Measurements from ENCODE around the gene AIPL1.
"Not testable (repeated sequence)": the region's sequence is repeated elsewhere in the genome, so short reads cannot be mapped to it uniquely, and the experiment has no call there.

The AIPL1 gene

DNA sequence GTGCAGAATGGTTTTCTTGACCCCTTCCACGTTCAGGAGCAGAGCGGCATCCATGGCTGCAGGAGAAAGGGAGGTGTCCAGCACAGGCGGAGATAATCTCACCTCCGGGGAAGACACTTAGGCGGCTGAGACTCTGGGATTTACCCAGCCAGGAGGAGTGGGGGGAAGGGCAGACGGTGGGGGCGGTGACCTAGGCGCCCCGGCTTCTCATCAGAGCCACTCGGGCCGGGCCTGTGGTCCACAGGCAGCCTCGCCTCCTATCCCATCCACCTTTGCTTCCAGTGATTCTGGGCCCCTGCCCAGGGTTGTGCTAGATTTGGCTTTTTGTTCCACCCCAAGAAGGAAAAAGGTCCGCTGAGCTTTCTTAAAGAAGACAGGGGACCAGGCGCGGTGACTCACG is at the start of gene AIPL1:
TSS of gene AIPL1 (minus strand) at position 71 of the 400 bp plus-strand sequence. CDS start at position 54, 17 bp downstream.
- no peak for DNase-seq

DNA sequence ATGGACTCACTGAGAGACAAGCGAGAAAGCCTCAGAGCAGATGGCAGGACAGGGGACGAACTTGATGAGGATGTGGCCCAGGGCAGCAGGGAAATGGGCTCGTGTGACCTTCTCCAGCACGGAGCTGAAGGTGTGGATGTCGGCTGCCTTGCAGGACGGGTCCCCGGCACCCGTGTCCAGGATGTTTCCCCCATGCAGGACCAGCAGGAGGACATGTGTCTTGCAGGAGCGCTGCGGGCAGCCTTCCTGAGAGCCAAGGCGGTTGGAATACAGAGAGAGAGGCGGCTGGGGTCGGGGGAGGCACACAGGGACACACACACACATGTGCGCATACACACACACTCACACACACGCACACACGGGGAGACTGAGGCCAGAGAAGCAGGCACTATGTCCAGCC is 48.6 kb upstream of the AIPL1 start:
- no peak for DNase-seq

GRCh38 chr17:6482796-6483195 is 47.9 kb upstream of the AIPL1 start:
- not testable (repeated sequence) for DNase-seq

- DNase-seq, result no peak
These were observed 47.2 kb upstream of the AIPL1 start for GRCh38 chr17:6482105-6482455.

GRCh38 chr17:6480303-6480675 is 45.4 kb upstream of the AIPL1 start:
- DNase-seq, result no peak

GRCh38 chr17:6479622-6480302 is 44.8 kb upstream of the AIPL1 start:
- no peak for DNase-seq

DNA sequence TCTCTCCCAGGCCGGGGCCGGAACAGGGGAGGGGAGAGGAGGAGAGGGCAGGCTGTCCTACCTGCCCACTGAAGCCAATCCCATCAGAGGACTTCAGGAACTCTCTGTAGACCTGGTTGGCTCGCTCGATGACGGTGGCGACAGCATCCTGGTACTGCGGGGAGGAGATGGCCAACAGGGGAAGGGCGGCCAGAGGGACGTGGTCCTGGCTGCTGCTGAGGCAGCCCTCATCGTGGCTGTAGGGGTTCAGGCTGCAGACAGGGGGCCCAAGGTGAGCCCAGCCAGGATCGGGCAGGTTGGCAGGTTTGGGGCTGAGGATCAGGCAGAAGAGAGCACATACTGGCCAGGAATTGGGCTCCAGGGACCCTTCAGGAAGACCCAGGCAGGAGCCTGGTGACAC is 43.6 kb upstream of the AIPL1 start:
- no peak for DNase-seq

DNA sequence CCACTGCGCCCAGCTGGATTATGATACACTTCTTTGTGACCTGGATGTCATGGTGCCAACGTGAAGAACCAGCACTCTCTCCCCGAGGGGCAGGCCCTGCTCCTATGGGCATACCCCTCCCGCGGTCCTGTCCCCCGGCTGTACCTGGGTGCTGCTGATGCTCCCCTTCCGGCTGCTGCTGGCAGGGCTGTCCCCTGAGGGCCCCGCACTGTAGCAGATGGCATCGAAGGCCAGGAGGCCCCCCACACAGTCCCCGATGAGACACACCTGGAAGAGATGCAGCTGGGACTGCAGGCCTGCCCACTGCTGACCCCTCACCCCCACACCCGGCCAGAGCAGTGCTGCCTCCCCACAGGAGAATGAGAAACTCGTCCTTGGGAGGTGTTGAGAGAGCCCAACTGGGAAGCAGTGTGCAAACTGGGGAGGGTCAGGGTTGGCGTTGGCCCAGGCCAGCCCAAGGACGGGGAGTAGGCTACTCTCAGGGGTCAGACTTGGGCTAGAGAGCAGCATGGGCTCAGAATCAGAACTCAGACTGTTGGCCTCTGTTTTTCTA is 43.0 kb upstream of the AIPL1 start:
- DNase-seq, result no peak

GRCh38 chr17:6476810-6477179 is 41.9 kb upstream of the AIPL1 start:
- DNase-seq, result no peak

DNA sequence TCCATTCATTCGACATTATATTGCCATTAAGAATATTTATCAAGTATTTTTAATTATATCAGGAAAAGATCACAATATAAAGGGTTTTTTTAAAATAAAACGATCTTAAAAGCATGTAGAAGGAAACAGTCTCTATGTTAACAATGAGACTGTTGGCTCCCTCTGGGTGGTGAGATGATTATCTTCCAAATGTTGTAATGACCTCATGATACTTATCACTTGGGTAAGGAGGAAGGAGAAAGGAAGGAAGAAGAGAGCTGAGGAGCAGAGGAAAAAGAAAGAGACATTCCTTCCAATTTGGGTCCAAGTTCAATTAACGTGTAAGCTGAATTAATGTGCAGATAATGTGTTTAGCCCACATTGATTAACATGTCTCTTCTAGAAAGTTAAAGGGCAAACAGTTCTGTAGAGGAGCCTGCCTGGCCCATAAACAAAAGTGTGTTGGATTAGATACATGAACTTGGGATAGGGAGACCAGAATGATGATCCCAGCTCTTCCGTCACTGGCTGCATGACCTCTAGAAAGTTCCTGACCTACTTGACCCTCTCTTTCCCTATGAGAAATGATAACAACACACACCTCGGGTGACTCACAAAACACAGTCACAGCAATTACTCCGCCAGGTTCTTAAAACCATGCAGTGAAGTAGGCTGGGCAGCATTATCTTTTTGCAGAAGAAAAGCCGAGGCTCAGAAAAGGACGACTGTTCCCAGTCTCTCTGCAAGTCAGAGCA is 41.3 kb upstream of the AIPL1 start:
- DNase-seq, result no peak

DNA sequence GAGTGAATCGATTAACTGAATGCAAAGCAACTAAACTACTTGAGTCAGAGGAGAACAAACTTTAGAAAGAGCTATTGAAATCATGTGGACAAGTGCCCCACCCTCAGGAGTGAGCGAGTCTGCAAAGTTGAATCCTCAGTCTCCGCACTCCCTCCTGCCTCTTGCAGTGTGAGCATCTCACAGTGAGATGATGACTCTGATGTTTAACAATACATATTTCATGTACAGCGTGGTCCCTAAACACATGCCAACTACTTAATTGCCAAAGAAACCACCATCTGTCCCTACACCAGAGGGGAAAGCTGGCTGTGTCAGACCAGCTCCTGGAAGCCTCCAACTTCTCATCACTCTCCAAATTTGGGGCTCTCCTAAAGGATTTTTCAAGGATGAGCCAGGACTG is 40.5 kb upstream of the AIPL1 start:
- DNase-seq, result no peak

GRCh38 chr17:6474906-6475305 is 40.0 kb upstream of the AIPL1 start:
- DNase-seq, result no peak

GRCh38 chr17:6474376-6474775 is 39.5 kb upstream of the AIPL1 start:
- DNase-seq, result no peak

- peak; percentile 54 to 68 for DNase-seq
These were observed 38.3 kb upstream of the AIPL1 start for GRCh38 chr17:6473128-6473767.

DNA sequence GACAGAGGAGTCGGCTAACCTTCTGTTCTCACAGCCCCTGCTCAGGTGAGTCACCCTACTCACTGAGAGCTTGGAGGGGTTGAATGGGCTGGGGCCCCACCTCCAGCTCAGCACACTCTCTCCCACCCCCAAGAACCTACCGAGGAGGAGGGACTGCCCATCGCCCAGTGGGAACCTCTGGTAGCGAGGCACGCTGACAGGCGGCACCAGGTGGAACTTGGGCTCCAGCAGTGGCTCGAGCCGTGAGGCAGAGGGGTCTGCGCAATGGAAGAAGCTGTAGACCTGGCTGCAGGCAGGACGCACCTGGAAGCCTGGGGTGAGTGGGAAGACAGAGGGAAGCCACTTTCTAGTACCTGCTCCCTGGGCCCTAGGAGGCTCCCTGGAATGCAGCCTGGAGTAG is 37.6 kb upstream of the AIPL1 start:
- DNase-seq, result no peak

- DNase-seq, result no peak
These were observed 36.9 kb upstream of the AIPL1 start for GRCh38 chr17:6471531-6472465.

GRCh38 chr17:6470751-6471521 is 36.0 kb upstream of the AIPL1 start:
- DNase-seq, result no peak

DNA sequence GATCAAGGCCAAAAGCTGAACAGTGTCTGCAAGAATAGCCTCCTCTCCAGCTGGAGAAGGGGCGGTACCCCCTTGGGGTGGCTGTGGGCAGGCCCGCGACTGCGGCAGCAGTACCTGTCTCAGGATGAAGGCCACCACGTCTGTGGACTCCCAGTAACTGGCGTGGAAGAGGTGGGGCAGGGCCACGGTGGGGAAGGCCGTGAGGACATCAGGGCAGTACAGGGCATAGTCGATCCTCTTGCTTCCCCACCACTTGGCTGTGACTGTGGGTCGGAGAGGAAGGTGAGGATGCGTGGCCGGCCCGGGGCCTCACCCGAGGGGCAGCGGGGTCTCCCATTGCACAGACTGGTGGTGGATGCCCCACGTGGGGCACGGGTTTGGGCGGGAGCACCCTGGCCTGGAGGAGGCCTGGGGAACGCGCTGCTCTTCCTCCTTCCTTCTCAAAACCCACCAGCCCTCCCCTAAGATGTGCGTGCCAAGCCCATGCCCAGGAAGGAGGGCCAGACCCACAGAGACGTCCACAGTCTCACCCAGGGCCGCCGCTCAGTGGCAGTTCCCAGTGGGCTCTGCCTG is 35.3 kb upstream of the AIPL1 start:
- no peak for DNase-seq

DNA sequence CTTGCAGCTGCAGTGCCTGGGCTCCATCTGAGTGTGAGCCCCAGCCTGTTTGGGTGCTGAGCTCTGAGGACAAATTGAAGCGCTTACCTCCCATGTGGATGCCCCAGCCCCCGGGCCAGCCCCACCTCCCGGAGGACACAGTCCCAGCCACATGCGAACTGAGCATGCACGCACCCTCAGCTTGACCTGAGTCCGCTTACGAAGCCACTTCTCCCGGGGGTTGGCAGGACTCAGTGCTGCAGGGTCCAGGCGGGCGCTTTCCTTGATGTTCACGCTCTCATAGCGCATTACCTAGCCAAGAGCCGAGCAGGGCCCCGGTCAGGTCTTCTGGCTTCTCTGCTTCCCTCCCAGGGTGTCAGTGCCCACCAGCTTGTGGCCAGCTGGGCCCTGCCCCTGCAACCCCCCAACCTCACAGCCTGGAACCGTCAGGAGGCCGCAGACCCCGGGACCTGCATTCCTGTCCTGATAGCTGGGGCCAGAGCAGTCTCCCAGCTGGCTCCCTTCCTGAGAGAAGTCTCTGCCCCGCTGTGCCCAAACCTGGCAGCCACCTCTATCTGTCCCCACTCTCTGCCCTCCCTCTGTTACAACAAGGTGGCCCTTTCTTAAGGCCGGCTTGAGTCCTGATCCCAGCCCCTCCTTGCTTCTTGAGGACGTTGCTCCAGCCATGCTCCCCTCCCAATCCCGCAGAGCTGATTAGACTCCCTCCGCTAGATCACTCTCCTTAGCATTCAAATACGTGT is 33.3 kb upstream of the AIPL1 start:
- DNase-seq, result no peak

DNA sequence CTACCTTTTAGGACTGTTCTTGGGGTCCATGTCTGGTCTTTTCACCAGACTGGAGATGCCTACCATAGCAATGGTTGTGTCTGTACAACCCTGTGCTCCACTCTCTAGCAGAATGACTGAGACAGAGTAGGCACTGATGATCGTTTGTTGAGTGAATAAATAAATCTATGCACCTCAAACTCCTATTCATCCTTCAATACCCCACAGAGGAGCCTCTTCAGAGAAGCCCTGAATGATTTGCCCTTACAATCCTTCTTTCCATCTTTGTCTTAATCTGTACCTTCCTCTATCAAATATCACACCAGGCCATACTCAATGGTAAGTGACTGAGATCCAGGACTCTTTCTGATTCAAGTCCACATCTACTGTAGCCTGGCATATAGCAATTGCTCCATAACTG is 32.6 kb upstream of the AIPL1 start:
- DNase-seq, result no peak

All from CD4-positive, alpha-beta T cell treated with Interferon alpha-2 for 1 hour (primary cell).